Spinal cord (tissue), 10 donors: ENCODE data around the gene PIK3R4. TPM values are rescaled to one million over a fixed set of nuclear protein-coding genes. Genes with fewer than 3 reads are reported as not detected.

Experiments
- DNase-seq, 6 donors: peaks; one replicate each; pipeline versions ENCODE4 v3.0.0 to v3.0.0-alpha.2; 2013 to 2015; ENCODE audit warnings: low spot score in 6 of 6, low read depth in 4 of 6
- H3K27ac ChIP-seq: one replicate; pipeline ENCODE4 v1.5.1; 2013; ENCODE audit warnings: low read depth, low read length, control low read depth
- H3K27me3 ChIP-seq: one replicate; pipeline ENCODE4 v1.6.1; 2013; ENCODE audit warnings: low read length; ENCODE audit not compliant: control insufficient read depth, insufficient read depth
- H3K36me3 ChIP-seq: one replicate; pipeline ENCODE4 v1.6.1; 2013; ENCODE audit warnings: low read length; ENCODE audit not compliant: control insufficient read depth, insufficient read depth
- H3K4me1 ChIP-seq: one replicate; pipeline ENCODE4 v1.6.1; 2013; ENCODE audit warnings: low read length; ENCODE audit not compliant: control insufficient read depth, insufficient read depth
- H3K4me3 ChIP-seq: one replicate; pipeline ENCODE4 v1.5.1; 2013; ENCODE audit warnings: low read depth, low read length, control low read depth
- H3K9me3 ChIP-seq: one replicate; pipeline ENCODE4 v1.6.1; 2013; ENCODE audit warnings: low read length; ENCODE audit not compliant: control insufficient read depth, insufficient read depth
- WGBS: methylation state at CpG from one replicate; pipeline ENCODE4 v1.1.5; 2013; ENCODE audit warnings: missing lambda C conversion rate; ENCODE audit not compliant: insufficient coverage; 5-methylcytosine and 5-hydroxymethylcytosine counted together
- polyA plus RNA-seq, 2 donors: library from polyadenylated mRNA; unstranded; fragments of 120-200 nt; gene quantifications; one replicate each; pipeline ENCODE4 v1.2.1, GENCODE V29; 2013; ENCODE audit not compliant: insufficient read length in 2 of 2
- total RNA-seq, 2 donors: library from RNA; depleted of rRNA in 1 of 2; stranded (reverse); fragments of 120-200 nt in 1 of 2; fragments of >200 nt in 1 of 2; gene quantifications; one replicate each; pipeline versions ENCODE4 v1.2.3 to v1.2.4, GENCODE V29; 2013 to 2014
- donor health status: healthy.

The PIK3R4 gene
- total and polyA plus RNA-seq, 4 donors, result 24.3 to 42.2 (median 29.1) TPM

DNA sequence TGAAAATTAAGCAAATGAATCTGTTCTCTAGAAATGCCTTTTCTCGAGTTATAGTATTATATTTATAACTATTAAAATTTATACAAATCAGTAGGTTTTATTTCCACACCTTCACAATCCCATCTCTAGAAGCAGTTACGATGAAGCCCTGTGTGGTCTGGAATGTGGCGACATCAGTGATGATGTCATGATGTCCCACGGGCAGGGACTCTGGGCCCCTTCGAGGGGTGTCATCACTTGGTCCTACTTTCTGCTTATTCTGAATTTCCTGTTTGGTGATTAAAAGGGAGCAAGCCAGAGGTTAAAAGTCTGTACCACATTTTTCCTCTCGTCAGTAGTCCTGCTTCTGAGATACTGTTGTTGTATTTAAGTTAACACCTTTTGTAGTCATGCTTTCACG lies 67.4 kb downstream of the PIK3R4 start:
- peaks cover 16% of the 10 kb centered on the region for H3K36me3 ChIP-seq
- no CpG with 5 or more reads among the region's 7 CpGs for WGBS

DNA sequence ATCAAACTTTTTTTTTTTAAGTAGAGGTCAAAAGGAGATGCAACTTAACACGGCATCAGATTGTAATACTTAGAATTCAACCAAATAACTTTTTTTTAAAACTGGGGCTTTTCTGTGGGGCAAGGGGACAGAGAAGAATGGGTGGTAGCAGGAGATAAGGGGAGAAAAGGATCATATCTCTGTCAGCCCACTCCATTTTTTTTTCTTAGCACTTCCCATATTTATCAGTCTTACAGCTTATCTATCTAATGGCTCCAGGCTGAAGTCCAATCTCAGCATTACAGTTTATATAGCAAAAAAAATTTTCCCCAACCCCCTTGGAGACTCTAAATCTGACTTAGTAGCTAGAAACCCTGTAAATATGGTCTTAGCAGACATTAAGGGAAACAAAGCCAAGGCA lies 69.3 kb downstream of the PIK3R4 start:
- H3K27me3 ChIP-seq, result no peaks in the 10 kb centered on the region
- no peaks in the 10 kb centered on the region for H3K4me1 ChIP-seq
- no peak overlapping the region for H3K4me3 ChIP-seq
- no peaks in the 10 kb centered on the region for H3K9me3 ChIP-seq
- H3K27ac ChIP-seq, result no peak overlapping the region
- no CpG with 5 or more reads among the region's 1 CpG for WGBS
- no peak for DNase-seq
- peaks cover 7% of the 10 kb centered on the region for H3K36me3 ChIP-seq

More for the DNA sequence above, 67.4 kb downstream of the PIK3R4 start:
- Histone ChIP-seq H3K9me3 (no peaks in the 10 kb centered on the region), H3K4me3 (no peak overlapping the region), H3K27me3 (no peaks in the 10 kb centered on the region), H3K4me1 (no peaks in the 10 kb centered on the region), H3K27ac (no peak overlapping the region)
- DNase-seq, result no peak

DNA sequence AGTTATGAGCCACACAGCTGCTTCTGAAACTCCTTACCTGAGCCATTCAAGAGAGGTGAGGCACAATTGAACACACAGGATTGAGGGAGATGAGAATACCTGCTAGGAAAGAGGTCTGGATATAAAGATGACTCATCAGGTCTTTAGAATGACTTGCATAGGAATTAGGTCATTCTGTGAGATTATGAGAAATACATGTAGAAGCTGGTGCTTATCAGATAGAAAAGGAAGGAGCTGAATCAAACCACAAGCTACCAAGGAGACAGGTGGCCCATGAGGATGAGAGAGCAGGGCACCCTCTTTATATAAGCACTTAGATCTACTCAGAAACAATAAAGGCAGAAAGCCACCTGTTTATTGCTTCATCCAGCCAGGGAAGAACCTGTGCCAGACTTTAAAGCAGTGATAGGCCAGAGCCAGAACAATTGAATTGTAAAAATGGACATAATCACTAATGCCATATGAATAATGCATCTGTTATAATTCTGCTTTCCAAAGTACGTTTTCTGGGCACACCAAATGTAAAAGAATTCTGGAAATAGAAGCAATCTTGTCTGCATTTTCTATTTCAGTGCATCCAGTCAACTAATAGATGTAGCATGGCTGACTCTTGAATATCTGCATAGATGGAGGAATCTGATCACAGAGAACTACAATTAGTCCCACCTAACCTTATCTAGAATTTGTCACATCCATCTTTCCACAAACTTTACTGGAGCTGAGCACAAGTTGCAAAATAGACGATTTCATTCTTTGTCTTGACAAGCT lies 74.9 kb downstream of the PIK3R4 start:
- Histone ChIP-seq H3K4me3 (no peak overlapping the region), H3K9me3 (no peaks in the 10 kb centered on the region), H3K27ac (no peak overlapping the region), H3K36me3 (peaks cover 9% of the 10 kb centered on the region), H3K27me3 (no peaks in the 10 kb centered on the region), H3K4me1 (no peaks in the 10 kb centered on the region)
- DNase-seq, result peak in 1 of 6 donors; percentile 21
- no CpG with 5 or more reads among the region's 2 CpGs for WGBS

DNA sequence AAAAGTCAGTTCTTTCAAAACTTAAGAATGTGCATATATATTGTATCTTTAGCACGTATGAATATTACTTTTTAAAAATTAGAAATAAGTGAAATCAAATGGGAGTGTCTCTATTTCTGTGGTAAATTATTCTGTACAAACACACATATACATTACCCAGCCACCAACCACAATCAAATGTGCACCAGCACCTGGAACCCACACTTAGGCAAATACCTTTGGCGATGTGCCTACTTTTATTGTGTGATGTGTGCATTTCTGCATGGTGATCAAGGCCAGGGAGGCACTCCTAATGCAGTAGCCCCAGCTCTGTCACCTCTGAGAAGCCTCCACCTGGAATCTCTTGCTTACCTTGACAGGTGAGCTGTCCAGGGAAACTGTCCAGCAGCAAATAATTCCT lies 76.9 kb downstream of the PIK3R4 start:
- H3K9me3 ChIP-seq, result no peaks in the 10 kb centered on the region
- WGBS, result no CpG with 5 or more reads among the region's 2 CpGs
- DNase-seq, result no peak
- H3K27me3 ChIP-seq, result no peaks in the 10 kb centered on the region
- no peak overlapping the region for H3K4me3 ChIP-seq
- H3K4me1 ChIP-seq, result no peaks in the 10 kb centered on the region
- H3K27ac ChIP-seq, result no peak overlapping the region
- peaks cover 9% of the 10 kb centered on the region for H3K36me3 ChIP-seq

DNA sequence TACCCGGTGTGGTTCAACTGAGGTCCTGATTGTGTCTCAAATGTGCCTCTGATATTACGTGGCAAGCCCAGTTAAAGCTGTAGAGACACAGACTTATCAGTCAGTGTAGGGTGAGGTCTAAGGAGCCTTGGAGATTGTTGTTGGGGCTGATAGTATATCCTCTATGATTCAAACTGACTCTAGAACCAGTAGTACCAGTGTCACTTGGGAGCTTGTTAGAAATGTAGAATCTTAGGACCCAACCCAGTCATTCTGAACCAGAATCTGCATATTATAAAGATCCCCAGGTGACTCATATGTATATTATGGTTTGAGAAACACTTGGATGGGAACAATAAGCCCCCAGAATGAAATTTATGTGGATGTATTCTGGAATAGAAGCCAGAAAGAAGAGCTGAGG lies 83.5 kb downstream of the PIK3R4 start:
- H3K36me3 ChIP-seq, result no peaks in the 10 kb centered on the region
- H3K4me3 ChIP-seq, result no peak overlapping the region
- no peaks in the 10 kb centered on the region for H3K27me3 ChIP-seq
- DNase-seq, result no peak
- WGBS, result 83% methylated on average over 1 of the region's 2 CpGs
- H3K9me3 ChIP-seq, result no peaks in the 10 kb centered on the region
- H3K4me1 ChIP-seq, result no peaks in the 10 kb centered on the region
- no peak overlapping the region for H3K27ac ChIP-seq

DNA sequence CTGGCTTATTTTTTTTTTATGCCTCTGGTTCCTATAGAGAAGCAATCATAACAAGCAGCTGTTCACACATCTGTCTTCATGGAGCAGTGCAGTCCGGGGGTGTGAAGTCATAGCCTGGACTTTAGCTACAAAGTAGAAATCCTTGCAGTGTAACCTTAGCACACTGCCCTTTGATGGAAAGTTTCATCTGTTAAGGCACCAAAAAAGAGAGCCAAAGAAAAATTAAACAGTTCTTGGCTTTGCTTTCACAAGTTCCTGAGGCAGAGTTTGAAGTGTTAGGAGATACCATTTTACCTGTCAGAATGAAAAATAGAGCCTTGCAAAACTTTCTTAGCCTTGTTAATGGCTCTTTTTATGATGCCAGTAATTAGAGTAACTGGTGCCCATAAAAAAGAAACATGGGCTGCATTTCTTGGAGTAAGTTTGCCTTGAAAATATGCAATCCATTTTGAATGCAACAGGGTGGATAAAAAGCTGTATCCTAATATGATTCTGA lies 84.1 kb downstream of the PIK3R4 start:
- no peaks in the 10 kb centered on the region for H3K36me3 ChIP-seq
- no peaks in the 10 kb centered on the region for H3K4me1 ChIP-seq
- WGBS, result 60% methylated on average over 1 of the region's 1 CpG
- H3K9me3 ChIP-seq, result no peaks in the 10 kb centered on the region
- no peak overlapping the region for H3K27ac ChIP-seq
- DNase-seq, result peak in 2 of 6 donors; percentile 7 to 49
- no peak overlapping the region for H3K4me3 ChIP-seq
- H3K27me3 ChIP-seq, result no peaks in the 10 kb centered on the region

DNA sequence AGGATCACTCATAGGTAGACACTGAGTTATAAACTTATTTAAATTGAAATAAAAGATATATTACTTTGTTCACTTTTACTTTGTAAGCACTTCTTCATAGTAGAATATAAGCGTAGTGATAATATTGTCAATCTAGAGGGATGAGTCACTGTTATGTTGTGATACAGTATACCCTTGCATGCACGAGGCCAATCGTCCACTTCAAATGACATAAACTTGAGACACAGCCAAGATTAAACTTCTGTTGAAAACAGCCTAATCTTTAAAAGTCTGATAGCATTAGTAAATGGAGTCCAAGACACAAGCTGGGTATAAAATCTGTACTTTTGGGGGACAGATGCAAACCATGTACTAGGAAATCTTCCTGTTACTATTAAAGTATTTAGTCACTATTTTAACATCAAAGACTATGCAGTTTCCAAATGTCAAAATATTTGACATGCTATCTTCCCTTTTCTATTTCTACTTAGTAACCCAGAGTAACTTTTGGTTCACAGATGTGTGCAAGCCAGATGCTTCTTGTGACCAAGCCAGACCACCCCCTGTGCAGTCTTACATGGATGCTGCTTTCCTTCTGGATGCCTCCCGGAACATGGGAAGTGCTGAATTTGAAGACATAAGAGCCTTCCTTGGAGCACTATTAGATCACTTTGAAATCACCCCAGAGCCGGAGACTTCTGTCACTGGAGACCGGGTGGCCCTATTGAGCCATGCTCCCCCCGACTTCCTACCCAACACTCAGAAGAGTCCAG lies 85.3 kb downstream of the PIK3R4 start:
- Histone ChIP-seq H3K36me3 (peaks cover 7% of the 10 kb centered on the region), H3K27ac (peak overlapping the region; percentile 4), H3K9me3 (no peaks in the 10 kb centered on the region), H3K27me3 (no peaks in the 10 kb centered on the region), H3K4me3 (no peak overlapping the region), H3K4me1 (no peaks in the 10 kb centered on the region)
- peak in 1 of 6 donors; percentile 18 for DNase-seq
- 84% methylated on average over 4 of the region's 7 CpGs for WGBS

DNA sequence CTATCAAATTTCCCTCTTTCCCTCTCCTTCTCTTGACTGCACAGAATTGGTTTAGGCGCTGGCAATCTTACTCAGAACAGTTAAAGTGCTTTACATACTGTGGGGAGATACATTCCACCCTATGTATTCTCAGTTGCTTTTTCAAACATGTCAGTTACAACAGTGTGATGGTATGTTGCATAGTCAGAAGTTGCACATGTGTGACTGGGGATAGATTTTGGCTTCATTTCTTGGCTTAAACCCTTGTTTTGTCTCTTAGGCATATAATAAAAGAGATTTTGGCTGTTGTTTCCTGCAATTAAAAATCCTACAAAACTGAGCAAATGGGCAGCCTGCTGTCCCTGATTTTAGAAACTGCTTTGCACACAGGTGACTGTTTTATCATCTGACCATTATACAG lies 86.7 kb downstream of the PIK3R4 start:
- Histone ChIP-seq H3K36me3 (peaks cover 12% of the 10 kb centered on the region), H3K4me3 (no peak overlapping the region), H3K4me1 (no peaks in the 10 kb centered on the region), H3K27ac (no peak overlapping the region), H3K9me3 (no peaks in the 10 kb centered on the region), H3K27me3 (no peaks in the 10 kb centered on the region)
- DNase-seq, result peak in 3 of 6 donors; percentile 19 to 90 (median 69)
- WGBS, result no CpG with 5 or more reads among the region's 1 CpG

DNA sequence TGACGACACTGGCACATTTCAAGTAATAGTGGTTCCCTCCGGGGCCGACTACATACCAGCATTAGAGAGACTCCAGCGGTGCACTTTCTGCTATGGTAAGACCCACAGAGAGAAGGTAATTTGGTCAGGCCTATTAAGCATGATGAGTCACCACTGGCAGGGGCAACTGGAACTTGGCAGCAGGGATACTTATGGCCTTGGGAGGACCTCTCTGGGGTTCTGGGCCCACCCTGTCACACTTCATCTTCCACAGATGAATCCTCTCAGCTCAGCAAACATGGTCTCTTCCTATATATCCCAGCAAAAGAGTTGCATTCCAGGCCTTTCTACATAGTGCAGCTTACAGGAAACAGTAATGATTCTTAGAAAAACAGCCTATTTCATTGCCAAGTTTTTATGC lies 88.0 kb downstream of the PIK3R4 start:
- no peaks in the 10 kb centered on the region for H3K4me1 ChIP-seq
- no peak overlapping the region for H3K4me3 ChIP-seq
- peak in 3 of 6 donors; percentile 11 to 72 (median 24) for DNase-seq
- WGBS, result 48% methylated on average over 3 of the region's 4 CpGs
- no peaks in the 10 kb centered on the region for H3K9me3 ChIP-seq
- peak overlapping the region; percentile 8 for H3K27ac ChIP-seq
- no peaks in the 10 kb centered on the region for H3K27me3 ChIP-seq
- H3K36me3 ChIP-seq, result peaks cover 12% of the 10 kb centered on the region
